Progenitor cell of endocrine pancreas (in vitro differentiated cells): ENCODE data around the gene CEP85. TPM values are rescaled to one million over a fixed set of nuclear protein-coding genes. Genes with fewer than 3 reads are reported as not detected.

Source experiments
- DNase-seq: peaks from one replicate; pipeline ENCODE4 v3.0.0; 2021; ENCODE audit warnings: low spot score; ENCODE audit not compliant: unreplicated experiment
- H3K27ac Mint-ChIP-seq: 2 replicates; pipeline ENCODE4 v1.8.0; 2021; ENCODE audit warnings: mild to moderate bottlenecking, moderate library complexity, mixed read lengths
- H3K27me3 Mint-ChIP-seq: 2 replicates; pipeline ENCODE4 v1.8.0; 2021; ENCODE audit warnings: mixed read lengths
- H3K36me3 Mint-ChIP-seq: 2 replicates; pipeline ENCODE4 v1.8.0; 2022; ENCODE audit warnings: mixed read lengths; ENCODE audit not compliant: insufficient read depth
- H3K4me1 Mint-ChIP-seq: 2 replicates; pipeline ENCODE4 v1.8.0; 2021; ENCODE audit warnings: low read depth, mixed read lengths
- H3K4me3 Mint-ChIP-seq: 2 replicates; pipeline ENCODE4 v1.8.0; 2021; ENCODE audit warnings: low read depth, mild to moderate bottlenecking, moderate library complexity, mixed read lengths
- H3K9me3 Mint-ChIP-seq: 2 replicates; pipeline ENCODE4 v1.8.0; 2021; ENCODE audit warnings: low read depth, mixed read lengths
- CTCF ChIP-seq: fragments of 200-600 bp; sonication (generic); IDR thresholded peaks from one replicate; pipeline ENCODE4 v1.5.0; 2021; ENCODE audit warnings: antibody characterized with exemption, mild to moderate bottlenecking; ENCODE audit not compliant: unreplicated experiment
- total RNA-seq: library from RNA; stranded (reverse); gene quantifications from 2 replicates; pipeline ENCODE4 v1.2.1, GENCODE V29; 2021

CEP85 gene
- total RNA-seq, 1 donor from 2014 or later, result 21.3 TPM

- peaks cover 4% of the 10 kb centered on the region for H3K36me3 Mint-ChIP-seq
- TF ChIP-seq CTCF, result no peak
- no peaks in the 10 kb centered on the region for H3K27me3 Mint-ChIP-seq
- DNase-seq, result no peak
- H3K4me3 Mint-ChIP-seq, result no peak overlapping the region
- H3K27ac Mint-ChIP-seq, result no peak overlapping the region
- no peaks in the 10 kb centered on the region for H3K9me3 Mint-ChIP-seq
- no peaks in the 10 kb centered on the region for H3K4me1 Mint-ChIP-seq
Observed at GRCh38 chr1:26297057-26297790, 63.2 kb downstream of the CEP85 start.

- no peaks in the 10 kb centered on the region for H3K9me3 Mint-ChIP-seq
- no peaks in the 10 kb centered on the region for H3K27me3 Mint-ChIP-seq
- H3K4me3 Mint-ChIP-seq, result no peak overlapping the region
- no peak for TF ChIP-seq CTCF
- H3K27ac Mint-ChIP-seq, result no peak overlapping the region
- peaks cover 4% of the 10 kb centered on the region for H3K36me3 Mint-ChIP-seq
- no peak for DNase-seq
- no peaks in the 10 kb centered on the region for H3K4me1 Mint-ChIP-seq
Observed at GRCh38 chr1:26297791-26298124, 63.8 kb downstream of the CEP85 start.

- H3K4me3 Mint-ChIP-seq, result no peak overlapping the region
- no peak for TF ChIP-seq CTCF
- H3K9me3 Mint-ChIP-seq, result no peaks in the 10 kb centered on the region
- H3K36me3 Mint-ChIP-seq, result peaks cover 2% of the 10 kb centered on the region
- no peak overlapping the region for H3K27ac Mint-ChIP-seq
- peaks cover 2% of the 10 kb centered on the region for H3K4me1 Mint-ChIP-seq
- DNase-seq, result no peak
- no peaks in the 10 kb centered on the region for H3K27me3 Mint-ChIP-seq
Observed at GRCh38 chr1:26300578-26301275, 66.7 kb downstream of the CEP85 start.

GRCh38 chr1:26302733-26303405 is 68.9 kb downstream of the CEP85 start:
- peaks cover 10% of the 10 kb centered on the region for H3K4me1 Mint-ChIP-seq
- no peak for TF ChIP-seq CTCF
- H3K36me3 Mint-ChIP-seq, result no peaks in the 10 kb centered on the region
- H3K27ac Mint-ChIP-seq, result peak overlapping the region; percentile 41
- H3K9me3 Mint-ChIP-seq, result no peaks in the 10 kb centered on the region
- H3K4me3 Mint-ChIP-seq, result no peak overlapping the region
- no peak for DNase-seq
- no peaks in the 10 kb centered on the region for H3K27me3 Mint-ChIP-seq

GRCh38 chr1:26305667-26306289 is 71.8 kb downstream of the CEP85 start:
- Mint-ChIP-seq H3K27ac (peak overlapping the region; percentile 97), H3K27me3 (no peaks in the 10 kb centered on the region), H3K9me3 (no peaks in the 10 kb centered on the region), H3K36me3 (no peaks in the 10 kb centered on the region), H3K4me1 (peaks cover 10% of the 10 kb centered on the region), H3K4me3 (peak overlapping the region; percentile 98)
- no peak for TF ChIP-seq CTCF
- no peak for DNase-seq
